ENCODE measurements around the gene BHLHA15.

BHLHA15 gene

DNA sequence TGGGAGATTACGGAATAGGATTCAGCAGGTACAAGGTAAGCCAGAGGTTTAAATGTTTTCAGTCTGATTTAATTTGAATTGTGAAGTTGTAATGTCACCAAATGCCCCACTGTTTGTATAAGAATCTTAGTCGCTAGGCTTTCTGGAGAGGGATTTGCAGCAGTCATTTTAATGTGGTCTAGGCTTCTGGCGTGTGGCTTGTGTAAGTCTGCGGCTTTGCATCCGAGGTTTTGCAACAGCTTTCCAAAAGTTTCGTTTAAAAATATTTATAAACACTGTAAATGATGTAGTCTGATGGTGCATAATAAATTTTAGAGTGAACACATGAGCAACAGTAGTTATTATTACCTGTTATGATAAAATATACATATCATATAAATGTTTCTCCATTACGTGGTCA is 26.1 kb upstream of the BHLHA15 start:
- TF ChIP-seq, protein P1, sequence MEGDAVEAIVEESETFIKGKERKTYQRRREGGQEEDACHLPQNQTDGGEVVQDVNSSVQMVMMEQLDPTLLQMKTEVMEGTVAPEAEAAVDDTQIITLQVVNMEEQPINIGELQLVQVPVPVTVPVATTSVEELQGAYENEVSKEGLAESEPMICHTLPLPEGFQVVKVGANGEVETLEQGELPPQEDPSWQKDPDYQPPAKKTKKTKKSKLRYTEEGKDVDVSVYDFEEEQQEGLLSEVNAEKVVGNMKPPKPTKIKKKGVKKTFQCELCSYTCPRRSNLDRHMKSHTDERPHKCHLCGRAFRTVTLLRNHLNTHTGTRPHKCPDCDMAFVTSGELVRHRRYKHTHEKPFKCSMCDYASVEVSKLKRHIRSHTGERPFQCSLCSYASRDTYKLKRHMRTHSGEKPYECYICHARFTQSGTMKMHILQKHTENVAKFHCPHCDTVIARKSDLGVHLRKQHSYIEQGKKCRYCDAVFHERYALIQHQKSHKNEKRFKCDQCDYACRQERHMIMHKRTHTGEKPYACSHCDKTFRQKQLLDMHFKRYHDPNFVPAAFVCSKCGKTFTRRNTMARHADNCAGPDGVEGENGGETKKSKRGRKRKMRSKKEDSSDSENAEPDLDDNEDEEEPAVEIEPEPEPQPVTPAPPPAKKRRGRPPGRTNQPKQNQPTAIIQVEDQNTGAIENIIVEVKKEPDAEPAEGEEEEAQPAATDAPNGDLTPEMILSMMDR (IDR thresholded peaks at IDR 0.05; ENCODE audit: control extremely low read depth, extremely low read depth, low read depth, missing control alignments): no peak
- no peak for DNase-seq (ENCODE audit: extremely low spot score)
- ChIA-PET POLR2A (no interaction called here), CTCF (interaction anchor here (1.6 to 1.7 kb wide), 2 partner anchors 9 to 16 kb away, joined by 3 to 7 read pairs; no protein-coding TSS in a partner anchor)

DNA sequence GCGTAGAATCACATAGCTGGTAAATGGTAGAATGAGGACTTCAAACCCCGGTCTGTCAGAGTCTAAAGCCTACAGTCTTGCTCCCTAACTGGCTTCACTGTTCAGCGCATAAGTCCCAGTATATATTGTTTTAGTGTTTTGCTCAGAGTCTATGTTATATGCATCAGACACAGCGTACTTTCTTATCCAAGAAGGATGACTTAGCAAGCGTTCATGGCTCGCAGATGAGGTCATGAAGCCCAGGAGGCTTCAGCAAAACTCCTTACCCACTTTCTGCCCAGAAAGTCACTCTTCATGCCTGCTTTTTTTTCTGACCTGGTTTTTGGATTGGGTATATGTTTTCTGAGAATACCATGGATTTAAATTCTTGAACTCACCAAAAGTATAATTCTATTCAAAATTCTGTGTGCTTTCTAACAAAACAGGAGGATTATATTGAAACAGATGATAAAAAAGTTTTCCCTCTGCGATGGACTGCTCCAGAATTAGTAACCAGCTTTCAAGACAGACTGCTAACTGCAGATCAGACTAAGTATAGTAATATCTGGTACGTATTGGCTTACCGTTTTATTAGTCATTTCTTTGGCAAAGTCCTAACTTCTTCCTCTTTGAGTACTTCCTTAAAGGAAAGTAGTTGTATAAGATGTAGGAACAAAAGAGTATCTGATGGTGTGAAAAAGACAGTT is 24.6 kb upstream of the BHLHA15 start:
- TF ChIP-seq, protein P1 (IDR thresholded peaks at IDR 0.05; ENCODE audit: control extremely low read depth, extremely low read depth, low read depth, missing control alignments): no peak
- DNase-seq (ENCODE audit: extremely low spot score): no peak
- ChIA-PET POLR2A (no interaction called here), CTCF (interaction anchor here (1.6 to 1.7 kb wide), 3 partner anchors 10 to 18 kb away, joined by 3 to 7 read pairs (median 5); no protein-coding TSS in a partner anchor)

DNA sequence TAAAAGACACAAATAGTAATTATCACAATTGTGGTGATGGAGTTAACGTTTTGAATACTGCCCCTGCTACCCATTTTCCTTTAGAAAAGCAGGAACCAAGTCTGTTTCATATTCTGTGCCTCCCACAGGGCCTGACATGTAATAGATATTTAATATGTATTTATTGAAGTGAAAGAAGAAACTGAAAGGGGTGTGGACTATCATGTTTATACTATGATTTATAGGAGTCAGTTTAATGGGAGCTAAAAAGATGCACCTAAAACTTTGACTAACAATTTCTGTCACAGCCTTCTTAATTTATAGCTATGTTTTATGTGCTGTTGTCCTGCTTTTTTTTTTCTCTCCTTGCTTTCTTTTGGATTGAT is 24.1 kb upstream of the BHLHA15 start:
- no peak for DNase-seq (ENCODE audit: extremely low spot score)
- TF ChIP-seq, protein P1 (IDR thresholded peaks at IDR 0.05; ENCODE audit: control extremely low read depth, extremely low read depth, low read depth, missing control alignments): no peak
- CTCF ChIA-PET: interaction anchor here (1.7 kb wide), 1 partner anchor 19 kb away, joined by 5 read pairs; no protein-coding TSS in a partner anchor
- POLR2A ChIA-PET: no interaction called here

DNA sequence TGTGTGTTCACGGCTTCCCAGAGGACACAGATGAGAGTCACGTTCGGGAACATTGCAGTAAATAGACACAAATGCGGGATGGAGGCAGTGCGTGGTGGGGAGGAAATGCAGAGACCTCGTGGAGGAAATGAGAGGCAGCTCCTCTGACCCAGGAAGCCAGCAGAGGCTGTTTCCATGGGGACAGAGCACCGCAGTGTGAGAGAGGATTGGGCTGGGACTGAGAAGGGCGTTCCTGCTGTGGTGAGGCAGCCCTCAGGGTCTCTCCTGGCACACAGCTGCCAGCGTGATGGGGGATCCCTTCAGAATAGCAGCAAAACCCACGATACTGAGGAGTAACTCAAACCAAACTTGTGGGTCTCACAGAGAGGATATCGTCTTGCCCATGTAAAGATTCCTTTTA is 21.7 kb upstream of the BHLHA15 start:
- CTCF ChIA-PET: interaction anchor here (1.1 to 2.0 kb wide), 3 partner anchors 13 to 24 kb away, joined by 3 to 5 read pairs (median 3); no protein-coding TSS in a partner anchor
- POLR2A ChIA-PET: no interaction called here
- DNase-seq (ENCODE audit: extremely low spot score): no peak
- TF ChIP-seq, protein P1 (IDR thresholded peaks at IDR 0.05; ENCODE audit: control extremely low read depth, extremely low read depth, low read depth, missing control alignments): no peak

DNA sequence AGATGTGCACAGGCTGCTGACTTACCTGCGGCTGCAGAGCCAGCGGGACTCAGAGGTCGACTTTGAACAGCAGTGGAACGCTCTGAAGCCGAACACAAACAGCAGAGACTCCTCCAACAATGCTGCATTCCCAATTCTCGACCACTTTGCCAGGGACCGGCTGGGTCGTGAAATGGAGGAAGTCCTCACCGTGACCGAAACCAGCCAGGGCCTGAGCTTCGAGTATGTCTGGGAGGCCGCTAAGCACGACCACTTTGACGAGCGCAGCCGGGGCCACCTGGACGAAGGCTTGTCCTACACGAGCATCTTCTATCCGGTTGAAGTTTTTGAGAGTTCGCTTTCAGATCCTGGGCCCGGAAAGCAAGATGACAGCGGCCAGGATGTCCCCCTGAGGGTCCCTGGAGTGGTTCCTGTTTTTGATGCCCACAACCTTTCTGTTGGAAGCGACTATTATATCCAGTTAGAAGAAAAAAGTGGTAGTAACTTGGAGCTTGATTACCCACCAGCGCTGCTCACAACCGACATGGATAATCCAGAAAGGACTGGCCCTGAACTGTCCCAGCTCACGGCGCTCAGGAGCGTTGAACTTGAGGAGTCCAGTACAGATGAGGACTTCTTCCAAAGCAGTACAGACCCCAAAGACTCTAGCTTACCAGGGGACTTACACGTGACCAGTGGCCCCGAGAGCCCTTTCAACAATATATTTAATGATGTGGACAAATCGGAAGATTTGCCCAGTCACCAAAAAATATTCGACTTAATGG is 19.4 kb upstream of the BHLHA15 start:
- ChIA-PET CTCF (interaction anchor here (1.5 to 2.2 kb wide), 2 partner anchors 11 to 23 kb away, joined by 4 to 6 read pairs; no protein-coding TSS in a partner anchor), POLR2A (no interaction called here)
- TF ChIP-seq, protein P1 (IDR thresholded peaks at IDR 0.05; ENCODE audit: control extremely low read depth, extremely low read depth, low read depth, missing control alignments): no peak
- DNase-seq (ENCODE audit: extremely low spot score): no peak

DNA sequence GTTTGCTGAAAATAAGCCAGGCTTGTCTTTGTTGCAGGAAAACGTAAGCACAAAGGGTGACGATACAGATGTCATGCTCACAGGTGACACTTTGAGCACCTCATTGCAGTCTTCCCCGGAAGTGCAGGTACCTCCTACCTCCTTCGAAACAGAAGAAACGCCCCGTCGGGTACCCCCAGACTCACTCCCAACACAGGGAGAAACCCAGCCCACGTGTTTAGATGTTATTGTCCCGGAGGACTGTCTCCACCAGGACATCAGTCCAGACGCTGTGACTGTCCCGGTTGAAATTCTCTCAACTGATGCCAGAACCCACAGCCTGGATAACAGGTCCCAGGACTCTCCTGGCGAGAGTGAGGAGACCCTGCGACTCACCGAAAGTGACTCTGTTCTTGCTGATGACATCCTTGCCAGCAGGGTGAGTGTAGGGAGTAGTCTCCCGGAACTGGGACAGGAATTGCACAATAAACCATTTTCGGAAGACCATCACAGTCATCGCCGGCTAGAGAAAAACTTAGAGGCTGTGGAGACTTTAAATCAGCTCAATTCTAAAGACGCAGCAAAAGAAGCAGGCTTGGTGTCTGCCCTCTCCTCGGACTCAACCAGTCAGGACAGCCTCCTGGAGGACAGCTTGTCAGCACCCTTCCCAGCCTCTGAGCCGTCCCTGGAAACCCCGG is 18.3 kb upstream of the BHLHA15 start:
- TF ChIP-seq, protein P1 (IDR thresholded peaks at IDR 0.05; ENCODE audit: control extremely low read depth, extremely low read depth, low read depth, missing control alignments): no peak
- ChIA-PET CTCF (interaction anchor here (0.6 to 2.2 kb wide), 4 partner anchors 10 to 171 kb away, joined by 3 to 6 read pairs (median 5); no protein-coding TSS in a partner anchor), POLR2A (no interaction called here)
- DNase-seq (ENCODE audit: extremely low spot score): no peak
